Transverse colon (tissue), 4 donors: ENCODE results near the gene CFAP65. TPM values are rescaled to one million over a fixed set of nuclear protein-coding genes. Genes with fewer than 3 reads are reported as not detected.

Experiments
- DNase-seq: peaks from one replicate; pipeline ENCODE4 v3.0.0-alpha.2; 2019
- H3K27ac ChIP-seq, 4 donors: fragments of 200-600 bp; sonication (generic); 2 replicates each; pipeline ENCODE4 v1.5.1; 2016 to 2018; ENCODE audit warnings: inconsistent platforms in 4 of 4
- H3K27me3 ChIP-seq: fragments of 200-600 bp; sonication (generic); 2 replicates; pipeline ENCODE4 v1.5.1; 2017; ENCODE audit warnings: inconsistent platforms
- H3K36me3 ChIP-seq, 4 donors: fragments of 200-600 bp; sonication (generic); 2 replicates each; pipeline ENCODE4 v1.5.1; 2017 to 2019; ENCODE audit warnings: inconsistent platforms in 4 of 4
- H3K4me1 ChIP-seq, 4 donors: fragments of 200-600 bp; sonication (generic); 2 replicates each; pipeline ENCODE4 v1.5.1; 2017 to 2020; ENCODE audit warnings: inconsistent platforms in 4 of 4
- H3K4me3 ChIP-seq, 4 donors: fragments of 200-600 bp; sonication (generic); 1 replicate in 1 of 4; 2 replicates in 3 of 4; pipeline versions ENCODE4 v1.5.1 to v1.6.1; 2017 to 2019; ENCODE audit warnings: inconsistent platforms in 4 of 4
- H3K9me3 ChIP-seq, 2 donors: fragments of 200-600 bp; sonication (generic); 2 replicates each; pipeline ENCODE4 v1.5.1; 2017 to 2019; ENCODE audit warnings: inconsistent platforms in 2 of 2
- EP300 ChIP-seq: sonication (generic); formaldehyde crosslinking; IDR thresholded peaks from one replicate; pipeline ENCODE4 v1.6.1; 2017; ENCODE audit warnings: antibody characterized with exemption, low read depth
- POLR2A ChIP-seq: fragments of 450-650 bp; IDR thresholded peaks from one replicate; pipeline ENCODE4 v1.6.1; 2016; ENCODE audit warnings: antibody characterized with exemption, mild to moderate bottlenecking, moderate library complexity
- POLR2AphosphoS5 ChIP-seq, 3 donors: sonication (generic); formaldehyde crosslinking; IDR thresholded peaks; one replicate each; pipeline ENCODE4 v1.6.1; 2016; ENCODE audit warnings: antibody characterized with exemption in 3 of 3
- WGBS, 2 donors: methylation state at CpG; one replicate each; pipeline ENCODE4 v1.1.5; 2018; ENCODE audit warnings: low coverage in 1 of 2; 5-methylcytosine and 5-hydroxymethylcytosine counted together
- in situ Hi-C, 4 donors: fragments of 200-750 bp; cut with MboI; loops; one replicate each; pipeline versions ENCODE4 v1.15.0 to v1.15.1; 2017; ENCODE audit warnings: low sequenced_read_pairs in 3 of 4, low pct_ligation_motif_present in 1 of 4, low pct_unique_long_range_greater_than_20kb in 1 of 4
- intact Hi-C: fragments of 100-400 bp; cut with DNase I; formaldehyde crosslinking; loops from one replicate; pipeline ENCODE4 v1.15.1; 2023; ENCODE audit warnings: low total_unique reads
- total RNA-seq, 4 donors: library from RNA; depleted of rRNA; stranded (reverse); fragments of >200 nt; gene quantifications; one replicate each; pipeline ENCODE4 v1.1.0, GENCODE V29; 2016
- TF ChIP-seq, protein P1 (sequence below), 5 experiments: fragments of 200-600 bp in 3 of 5; fragments of 450-650 bp in 2 of 5; sonication (generic) in 3 of 5; IDR thresholded peaks; 1 replicate in 2 of 5; 2 replicates in 3 of 5; pipeline ENCODE4 v1.5.1; 2016 to 2017; ENCODE audit warnings: antibody characterized with exemption in 5 of 5, inconsistent platforms in 3 of 5, mild to moderate bottlenecking in 2 of 5, moderate library complexity in 1 of 5

CFAP65 gene
- total RNA-seq, 4 donors from 2014 or later = 0.64 to 3.0 (median 1.5) TPM; not detected in 1

DNA sequence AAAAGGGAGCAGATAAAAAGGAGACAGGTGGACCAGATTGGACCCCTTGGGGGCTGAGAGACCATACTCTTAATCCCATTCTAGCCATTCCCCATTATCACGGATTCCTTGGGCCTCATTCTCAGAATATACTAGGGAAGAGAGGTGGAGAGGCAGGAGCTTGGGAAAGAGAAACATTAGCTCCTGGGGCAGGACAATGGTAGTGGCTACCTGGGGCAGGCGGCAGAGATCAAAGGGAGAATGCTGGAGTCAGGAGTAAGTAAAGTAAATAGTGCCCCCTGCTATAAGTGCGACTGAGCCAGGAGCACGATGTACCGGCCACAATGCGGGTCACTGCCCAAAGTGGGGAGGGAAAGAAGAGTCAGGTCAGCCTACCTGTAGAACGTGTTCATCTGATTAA lies 39.8 kb upstream of the CFAP65 start:
- DNase-seq = no peak

DNA sequence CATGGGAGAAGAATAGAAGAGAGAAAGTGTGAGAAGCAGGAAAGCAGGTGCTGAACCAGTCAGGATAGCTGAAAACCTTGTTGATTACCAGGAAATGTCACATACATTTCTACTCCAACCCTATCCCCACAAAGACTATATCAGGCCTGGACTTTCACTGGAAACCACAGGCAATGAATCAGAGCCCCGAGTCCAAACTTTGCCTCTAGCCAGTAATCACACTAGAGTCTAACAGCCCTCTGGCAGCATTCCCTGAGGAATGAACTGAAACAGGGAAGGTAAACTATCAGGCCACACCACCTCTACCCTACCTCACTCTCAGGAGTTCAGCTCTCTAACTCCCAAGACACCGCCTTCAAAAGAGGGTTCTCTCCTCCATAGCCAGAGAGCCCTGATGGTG lies 38.1 kb upstream of the CFAP65 start:
- Histone ChIP-seq H3K27ac (peak overlapping the region; percentile 80 to 91 (median 81)), H3K36me3 (peaks cover 0 to 30% (median 12%) of the 10 kb centered on the region in 4 donors), H3K4me3 (no peak overlapping the region), H3K4me1 (peaks cover 15 to 54% (median 31%) of the 10 kb centered on the region in 4 donors), H3K9me3 (no peaks in the 10 kb centered on the region), H3K27me3 (no peaks in the 10 kb centered on the region)
- intact Hi-C loops (no loop called here), in situ Hi-C loops (no loop called here)
- no peak for TF ChIP-seq EP300
- no peak for TF ChIP-seq POLR2A
- TF ChIP-seq, protein P1, sequence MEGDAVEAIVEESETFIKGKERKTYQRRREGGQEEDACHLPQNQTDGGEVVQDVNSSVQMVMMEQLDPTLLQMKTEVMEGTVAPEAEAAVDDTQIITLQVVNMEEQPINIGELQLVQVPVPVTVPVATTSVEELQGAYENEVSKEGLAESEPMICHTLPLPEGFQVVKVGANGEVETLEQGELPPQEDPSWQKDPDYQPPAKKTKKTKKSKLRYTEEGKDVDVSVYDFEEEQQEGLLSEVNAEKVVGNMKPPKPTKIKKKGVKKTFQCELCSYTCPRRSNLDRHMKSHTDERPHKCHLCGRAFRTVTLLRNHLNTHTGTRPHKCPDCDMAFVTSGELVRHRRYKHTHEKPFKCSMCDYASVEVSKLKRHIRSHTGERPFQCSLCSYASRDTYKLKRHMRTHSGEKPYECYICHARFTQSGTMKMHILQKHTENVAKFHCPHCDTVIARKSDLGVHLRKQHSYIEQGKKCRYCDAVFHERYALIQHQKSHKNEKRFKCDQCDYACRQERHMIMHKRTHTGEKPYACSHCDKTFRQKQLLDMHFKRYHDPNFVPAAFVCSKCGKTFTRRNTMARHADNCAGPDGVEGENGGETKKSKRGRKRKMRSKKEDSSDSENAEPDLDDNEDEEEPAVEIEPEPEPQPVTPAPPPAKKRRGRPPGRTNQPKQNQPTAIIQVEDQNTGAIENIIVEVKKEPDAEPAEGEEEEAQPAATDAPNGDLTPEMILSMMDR (IDR thresholded peaks at IDR 0.05) = no peak
- TF ChIP-seq POLR2AphosphoS5 (IDR thresholded peaks at IDR 0.05) = peak in 2 of 3 donors; percentile 28 to 57
- DNase-seq = peak; percentile 77
- 20 to 48% methylated on average over 1 to 2 of the region's 2 CpGs for WGBS, 2 donors

More for the DNA sequence above, 39.8 kb upstream of the CFAP65 start:
- Histone ChIP-seq H3K27me3 (no peaks in the 10 kb centered on the region), H3K4me1 (peaks cover 15 to 54% (median 31%) of the 10 kb centered on the region in 4 donors), H3K27ac (peak overlapping the region; percentile 88 to 91 (median 90)), H3K36me3 (peaks cover 0 to 16% (median 7%) of the 10 kb centered on the region in 4 donors), H3K4me3 (no peak overlapping the region), H3K9me3 (no peaks in the 10 kb centered on the region)
- in situ Hi-C loops (no loop called here), intact Hi-C loops (no loop called here)
- TF ChIP-seq POLR2AphosphoS5 (IDR thresholded peaks at IDR 0.05) (no peak), POLR2A (no peak), EP300 (no peak)
- TF ChIP-seq, protein P1 (IDR thresholded peaks at IDR 0.05) = no peak
- WGBS, 2 donors = 59 to 69% methylated on average over 5 to 7 of the region's 7 CpGs

DNA sequence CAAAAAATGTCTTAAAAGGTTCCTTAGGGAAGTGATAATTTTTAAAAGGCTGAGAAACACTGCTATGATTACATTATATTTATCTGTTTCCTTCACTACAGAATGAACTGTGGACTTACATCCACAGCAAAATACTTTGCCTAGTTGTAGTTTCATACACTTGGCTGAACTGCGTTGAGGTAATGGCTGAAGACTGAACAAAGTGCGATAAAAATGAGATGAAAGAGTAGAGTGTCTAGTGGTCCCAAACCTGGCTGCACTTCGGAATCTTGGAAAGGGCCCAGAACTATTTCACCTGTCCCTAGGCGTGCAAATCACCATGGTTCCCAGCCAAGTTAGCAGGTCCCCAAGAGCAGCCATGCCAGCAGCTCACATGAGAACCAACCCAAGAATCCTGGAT lies 37.6 kb upstream of the CFAP65 start:
- no peak for DNase-seq
- peaks cover 15 to 54% (median 31%) of the 10 kb centered on the region in 4 donors for H3K4me1 ChIP-seq
- intact Hi-C loops (no loop called here), in situ Hi-C loops (no loop called here)
- WGBS, 2 donors = 50 to 60% methylated on average over 1 to 4 of the region's 4 CpGs
- H3K36me3 ChIP-seq = peaks cover 0 to 30% (median 12%) of the 10 kb centered on the region in 4 donors
- no peaks in the 10 kb centered on the region for H3K27me3 ChIP-seq
- H3K4me3 ChIP-seq = no peak overlapping the region
- no peaks in the 10 kb centered on the region for H3K9me3 ChIP-seq
- no peak for TF ChIP-seq POLR2A
- TF ChIP-seq EP300 = no peak
- TF ChIP-seq, protein P1 (IDR thresholded peaks at IDR 0.05) = no peak
- TF ChIP-seq POLR2AphosphoS5 (IDR thresholded peaks at IDR 0.05) = no peak
- peak overlapping the region; percentile 80 to 91 (median 81) for H3K27ac ChIP-seq

DNA sequence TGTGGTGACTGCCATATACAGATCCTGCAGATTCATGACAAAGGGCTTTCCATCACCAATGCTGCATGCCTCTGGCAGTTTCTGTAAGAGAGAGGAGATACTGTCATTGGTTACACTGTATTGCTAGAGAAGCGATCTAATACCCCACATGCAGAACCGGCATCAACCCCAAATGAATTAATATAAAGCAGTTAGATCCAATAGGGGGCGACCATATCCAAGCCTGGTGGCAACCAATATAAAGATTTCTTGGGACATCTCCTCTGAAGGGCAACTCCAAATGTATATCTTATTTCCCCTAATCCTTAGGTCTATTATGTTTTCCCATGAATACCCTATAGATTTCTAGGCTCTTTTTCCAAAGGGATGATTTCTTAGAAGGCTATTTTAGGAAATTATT lies 36.8 kb upstream of the CFAP65 start:
- Histone ChIP-seq H3K27ac (peak overlapping the region; percentile 80 to 91 (median 81)), H3K4me3 (no peak overlapping the region)

More for the DNA sequence above, 36.8 kb upstream of the CFAP65 start:
- in situ Hi-C loops = no loop called here
- TF ChIP-seq EP300 = no peak
- TF ChIP-seq, protein P1 (IDR thresholded peaks at IDR 0.05) = peak in 1 of 5 experiments; percentile 3
- no peak for TF ChIP-seq POLR2AphosphoS5 (IDR thresholded peaks at IDR 0.05)
- TF ChIP-seq POLR2A = no peak
- peaks cover 19 to 56% (median 37%) of the 10 kb centered on the region in 4 donors for H3K4me1 ChIP-seq
- intact Hi-C loops = no loop called here
- H3K27me3 ChIP-seq = no peaks in the 10 kb centered on the region
- H3K9me3 ChIP-seq = no peaks in the 10 kb centered on the region
- 67 to 79% methylated on average over 1 to 3 of the region's 3 CpGs for WGBS, 2 donors
- peaks cover 0 to 30% (median 12%) of the 10 kb centered on the region in 4 donors for H3K36me3 ChIP-seq
- DNase-seq = no peak
